Subcutaneous abdominal adipose tissue (tissue), 5 donors: ENCODE data around the gene IL2.

Experiments used
- H3K27ac ChIP-seq: one replicate; pipeline ENCODE4 v1.7.0; 2013; ENCODE audit warnings: low read depth, mild to moderate bottlenecking, inconsistent platforms, low read length, moderate library complexity
- H3K27me3 ChIP-seq, 5 donors: one replicate each; pipeline ENCODE4 v1.7.0; 2013; ENCODE audit warnings: low read length in 5 of 5, inconsistent platforms in 1 of 5; ENCODE audit not compliant: control insufficient read depth in 5 of 5, insufficient read depth in 4 of 5
- H3K36me3 ChIP-seq, 5 donors: one replicate each; pipeline ENCODE4 v1.7.0; 2013; ENCODE audit warnings: low read length in 5 of 5; ENCODE audit not compliant: control insufficient read depth in 5 of 5, insufficient read depth in 5 of 5
- H3K4me1 ChIP-seq, 5 donors: one replicate each; pipeline ENCODE4 v1.7.0; 2013; ENCODE audit warnings: low read length in 5 of 5, mild to moderate bottlenecking in 3 of 5, moderate library complexity in 1 of 5; ENCODE audit not compliant: control insufficient read depth in 5 of 5, insufficient read depth in 5 of 5
- H3K4me3 ChIP-seq, 5 donors: one replicate each; pipeline ENCODE4 v1.7.0; 2013; ENCODE audit warnings: low read length in 5 of 5, low read depth in 1 of 5
- H3K9ac ChIP-seq, 5 donors: one replicate each; pipeline ENCODE4 v1.7.0; 2013; ENCODE audit warnings: low read length in 5 of 5, mild to moderate bottlenecking in 4 of 5, moderate library complexity in 3 of 5
- H3K9me3 ChIP-seq, 5 donors: one replicate each; pipeline ENCODE4 v1.7.0; 2013; ENCODE audit warnings: low read length in 5 of 5; ENCODE audit not compliant: control insufficient read depth in 5 of 5
- donor health status: healthy.
- donor health status: healthy.
- donor health status: healthy.
- donor health status: healthy.
- donor health status: healthy.

IL2 gene

DNA sequence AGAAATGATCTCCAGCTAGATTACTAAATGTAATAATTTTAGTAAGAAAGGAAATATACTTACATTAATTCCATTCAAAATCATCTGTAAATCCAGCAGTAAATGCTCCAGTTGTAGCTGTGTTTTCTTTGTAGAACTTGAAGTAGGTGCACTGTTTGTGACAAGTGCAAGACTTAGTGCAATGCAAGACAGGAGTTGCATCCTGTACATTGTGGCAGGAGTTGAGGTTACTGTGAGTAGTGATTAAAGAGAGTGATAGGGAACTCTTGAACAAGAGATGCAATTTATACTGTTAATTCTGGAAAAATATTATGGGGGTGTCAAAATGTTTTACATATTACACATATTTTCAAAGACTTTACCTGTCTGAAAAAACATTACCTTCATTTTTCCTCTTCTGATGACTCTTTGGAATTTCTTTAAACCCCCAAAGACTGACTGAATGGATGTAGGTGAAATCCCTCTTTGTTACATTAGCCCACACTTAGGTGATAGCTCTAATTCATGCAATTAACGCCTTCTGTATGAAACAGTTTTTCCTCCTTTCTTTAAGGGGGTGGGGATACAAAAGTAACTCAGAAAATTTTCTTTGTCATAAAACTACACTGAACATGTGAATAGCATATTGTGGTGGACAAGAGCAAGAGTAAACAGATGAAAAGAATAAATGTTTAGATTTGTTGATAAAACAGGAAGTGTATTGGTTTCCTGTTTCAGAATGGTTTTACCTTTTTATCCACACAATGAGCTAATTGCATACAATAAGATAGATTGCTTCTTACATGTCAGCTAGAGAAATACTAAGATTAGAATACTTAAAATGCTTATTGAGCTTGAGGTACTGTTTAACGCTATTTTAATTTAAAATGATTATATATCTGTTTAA lies at the start of gene IL2:
Gene IL2 (minus strand): TSS at position 495 of the 886 bp plus-strand sequence. CDS start 285 bp downstream, at position 210.
- no peak within 1 kb of the TSS for H3K27ac ChIP-seq

DNA sequence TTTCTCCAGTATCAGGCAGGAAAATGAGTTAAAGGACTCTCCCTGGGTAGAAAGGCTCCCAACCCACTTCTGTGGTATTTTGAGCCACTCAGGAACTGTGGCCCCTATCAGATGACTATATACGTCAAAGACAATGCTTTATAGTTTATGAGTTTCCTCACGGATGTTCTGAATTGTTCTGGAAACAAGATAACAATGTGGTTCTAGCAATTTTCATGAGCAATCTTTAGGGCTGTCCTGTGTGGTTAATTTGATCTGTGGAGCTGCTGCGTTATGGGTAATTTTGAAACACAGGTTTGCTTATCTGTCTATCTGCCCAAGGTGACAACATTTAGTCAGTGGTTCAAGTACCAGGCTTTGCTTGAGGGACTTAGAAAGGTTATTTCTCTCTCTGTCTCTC lies 46.7 kb upstream of the IL2 start:
- Histone ChIP-seq H3K4me3 (no peak overlapping the region), H3K36me3 (no peaks in the 10 kb centered on the region), H3K27ac (no peak overlapping the region), H3K9me3 (no peaks in the 10 kb centered on the region), H3K27me3 (no peaks in the 10 kb centered on the region), H3K9ac (no peak overlapping the region), H3K4me1 (no peaks in the 10 kb centered on the region)

More for the DNA sequence above, at the start of gene IL2:
- Histone ChIP-seq H3K4me1 (peaks cover 0 to 2% (median 0%) of the 10 kb centered on the region in 5 donors), H3K36me3 (no peaks in the 10 kb centered on the region), H3K9me3 (no peaks in the 10 kb centered on the region), H3K4me3 (no peak within 1 kb of the TSS), H3K9ac (no peak within 1 kb of the TSS), H3K27me3 (no peaks in the 10 kb centered on the region)

DNA sequence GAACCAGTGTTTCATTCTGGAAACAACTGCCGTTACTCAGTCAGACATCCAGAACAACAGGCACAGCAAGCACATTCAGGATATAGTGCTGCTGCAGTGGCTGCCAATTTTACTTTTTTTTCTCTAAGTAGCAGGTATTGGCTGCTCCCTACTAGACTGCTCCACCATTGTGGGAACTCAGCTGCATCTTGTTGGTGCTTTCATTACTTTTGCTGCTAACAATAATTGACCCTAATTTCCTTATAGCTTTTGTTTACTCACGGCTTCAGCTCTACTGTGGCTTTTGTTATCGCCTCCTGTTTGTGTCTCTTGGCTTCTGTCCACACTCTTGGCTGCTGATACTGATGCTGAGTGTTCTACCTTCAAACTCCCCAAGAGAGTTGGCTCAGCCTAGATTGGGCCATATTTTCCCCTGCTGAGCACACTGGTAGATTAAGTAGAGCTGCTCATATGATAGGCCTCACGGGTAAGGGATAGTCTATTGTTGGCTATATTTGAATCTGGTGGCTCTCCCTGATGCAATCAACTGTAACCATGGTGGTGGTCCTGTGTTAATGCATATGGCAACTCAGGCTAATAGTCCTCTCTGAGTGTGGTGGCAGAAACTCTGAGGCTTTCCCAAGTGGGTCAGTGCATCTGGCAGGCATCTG lies 44.5 kb upstream of the IL2 start:
- Histone ChIP-seq H3K4me3 (no peak overlapping the region), H3K27ac (no peak overlapping the region), H3K27me3 (no peaks in the 10 kb centered on the region), H3K9ac (no peak overlapping the region), H3K9me3 (no peaks in the 10 kb centered on the region), H3K4me1 (no peaks in the 10 kb centered on the region), H3K36me3 (no peaks in the 10 kb centered on the region)

DNA sequence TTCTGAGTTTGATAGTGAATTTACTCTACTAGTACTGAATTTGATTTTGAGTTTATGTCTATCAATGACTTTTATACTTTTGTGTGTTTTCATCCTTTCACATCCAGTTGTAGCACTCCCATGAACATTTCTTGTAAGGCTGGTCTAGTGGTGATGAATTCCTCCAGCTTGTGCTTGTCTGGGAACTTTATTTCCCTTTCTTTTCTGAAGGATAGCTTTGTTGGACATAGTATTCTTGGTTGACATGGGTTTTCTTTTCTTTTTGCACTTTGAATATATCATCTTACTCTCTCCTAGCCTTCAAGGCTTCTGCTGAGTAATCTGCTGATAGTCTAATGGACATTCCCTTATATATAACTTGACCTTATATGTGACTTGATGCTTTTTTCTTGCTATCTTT lies 32.5 kb upstream of the IL2 start:
- Histone ChIP-seq H3K9ac (no peak overlapping the region), H3K4me3 (no peak overlapping the region), H3K9me3 (peaks cover 13 to 27% (median 20%) of the 10 kb centered on the region in 5 donors), H3K4me1 (no peaks in the 10 kb centered on the region), H3K27ac (no peak overlapping the region), H3K36me3 (no peaks in the 10 kb centered on the region), H3K27me3 (no peaks in the 10 kb centered on the region)

DNA sequence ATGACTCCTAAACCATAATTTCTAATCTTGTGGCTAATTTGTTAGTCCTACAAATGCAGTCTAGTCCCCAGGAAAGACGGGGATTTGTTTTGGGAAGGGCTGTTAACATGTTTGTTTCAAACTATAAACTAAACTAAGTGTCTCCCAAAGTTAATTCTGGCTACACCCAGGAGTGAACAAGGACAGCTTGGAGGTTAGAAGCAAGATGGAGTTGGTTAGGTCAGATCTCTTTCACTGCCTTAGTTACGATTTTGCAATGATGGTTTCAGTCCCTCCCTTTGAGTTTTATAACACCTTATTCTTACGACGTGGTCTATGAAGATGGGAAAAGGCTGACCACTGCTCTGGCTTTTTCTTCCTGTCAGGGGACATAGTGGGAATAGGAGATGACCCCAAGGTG lies 27.0 kb upstream of the IL2 start:
- Histone ChIP-seq H3K36me3 (no peaks in the 10 kb centered on the region), H3K4me3 (no peak overlapping the region), H3K9ac (no peak overlapping the region), H3K27ac (no peak overlapping the region), H3K4me1 (no peaks in the 10 kb centered on the region), H3K27me3 (no peaks in the 10 kb centered on the region), H3K9me3 (peaks cover 0 to 8% (median 2%) of the 10 kb centered on the region in 5 donors)

DNA sequence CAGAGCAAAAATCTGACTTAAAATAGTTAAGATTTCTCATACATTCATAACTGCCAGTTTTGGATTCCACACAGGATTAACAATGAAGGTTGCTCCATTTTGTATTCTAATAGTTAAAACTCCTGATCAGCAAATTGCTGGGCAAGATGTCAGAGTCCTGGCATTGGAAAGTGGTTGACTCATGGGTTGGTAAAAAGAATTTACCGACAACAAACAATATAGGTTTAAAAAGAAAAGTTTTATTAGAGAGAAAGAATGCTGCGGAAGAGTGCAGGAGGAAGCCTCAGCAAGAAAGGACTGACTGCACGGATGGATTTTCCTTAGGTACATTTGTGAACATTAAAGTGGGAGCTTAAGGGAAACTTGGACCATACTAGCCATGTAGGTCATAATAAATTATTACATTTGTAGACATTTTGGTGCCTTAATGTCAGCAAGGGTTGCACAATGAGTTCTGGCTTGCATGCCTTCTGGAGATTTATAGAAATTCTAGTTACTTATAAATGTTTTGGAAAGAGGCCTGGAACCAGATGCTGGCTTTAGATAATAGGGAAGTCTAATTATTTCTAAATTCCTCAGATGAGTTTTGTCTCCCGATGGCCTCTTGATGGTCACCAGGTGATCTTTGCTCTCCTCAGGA lies 25.4 kb upstream of the IL2 start:
- H3K36me3 ChIP-seq = no peaks in the 10 kb centered on the region
- H3K4me1 ChIP-seq = no peaks in the 10 kb centered on the region
- no peaks in the 10 kb centered on the region for H3K27me3 ChIP-seq
- no peak overlapping the region for H3K4me3 ChIP-seq
- no peak overlapping the region for H3K9ac ChIP-seq
- H3K9me3 ChIP-seq = no peaks in the 10 kb centered on the region
- H3K27ac ChIP-seq = no peak overlapping the region

DNA sequence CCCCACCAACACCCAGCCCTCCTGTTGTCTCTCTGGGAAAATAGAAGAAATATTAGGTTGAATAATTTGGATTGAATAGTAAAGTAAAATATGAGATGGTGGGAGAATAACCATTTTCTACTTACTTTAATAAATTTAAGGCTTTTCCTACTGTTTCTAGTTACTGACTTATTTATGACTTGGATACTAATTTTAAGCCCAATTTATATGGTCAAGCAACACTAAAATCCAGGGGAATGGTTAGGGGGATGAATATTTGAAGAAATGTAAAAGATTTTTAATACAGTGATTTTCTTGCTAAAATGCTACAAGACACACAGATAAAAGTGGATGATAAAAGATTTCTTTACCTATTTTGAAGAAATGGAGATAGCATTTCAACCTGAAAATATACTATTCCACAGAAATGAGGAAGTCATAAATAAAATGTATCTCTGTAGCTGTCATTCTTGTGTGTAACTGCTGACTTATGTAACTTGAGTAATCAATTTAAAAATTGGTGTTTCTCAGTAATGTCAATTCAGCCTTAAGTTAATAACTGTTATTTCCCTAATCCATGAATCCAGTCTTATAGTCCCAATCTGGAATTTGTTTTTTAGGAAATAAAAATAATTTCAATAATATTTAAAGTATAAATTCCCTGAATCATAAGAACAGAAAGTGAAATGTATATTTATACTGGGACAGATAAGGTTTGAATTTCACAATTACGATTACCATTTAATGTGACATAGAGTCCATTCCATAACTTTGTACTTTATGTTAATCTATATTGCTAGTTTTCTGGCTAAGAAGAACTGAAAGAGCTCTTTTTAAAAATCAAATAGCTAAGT lies 24.3 kb upstream of the IL2 start:
- Histone ChIP-seq H3K27me3 (no peaks in the 10 kb centered on the region), H3K36me3 (no peaks in the 10 kb centered on the region), H3K4me1 (no peaks in the 10 kb centered on the region), H3K4me3 (no peak overlapping the region), H3K9ac (no peak overlapping the region), H3K9me3 (no peaks in the 10 kb centered on the region), H3K27ac (no peak overlapping the region)

DNA sequence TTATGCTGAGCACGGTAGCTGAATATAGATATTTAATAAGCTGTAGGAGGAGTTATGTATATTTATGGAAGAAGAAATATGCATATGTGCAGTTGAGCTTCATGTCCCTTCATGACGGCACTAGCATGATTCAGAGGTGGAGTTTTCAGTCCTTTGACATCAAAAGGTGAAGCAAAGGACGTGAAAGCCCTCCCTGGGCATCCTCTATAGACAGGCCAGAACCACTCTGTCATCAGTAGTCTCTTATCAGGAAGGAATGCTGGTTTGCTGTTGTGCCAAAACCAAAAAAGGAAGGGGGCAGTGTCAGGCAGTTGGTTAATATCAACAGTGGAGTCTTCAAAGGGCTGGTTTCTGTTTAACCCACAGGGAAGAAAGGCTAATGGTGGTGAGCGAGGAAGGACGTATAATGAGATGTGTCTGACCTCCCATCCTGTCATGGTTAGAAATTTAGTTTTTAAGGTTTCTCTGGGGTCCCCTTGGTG lies 23.5 kb upstream of the IL2 start:
- Histone ChIP-seq H3K4me3 (no peak overlapping the region), H3K36me3 (no peaks in the 10 kb centered on the region), H3K9ac (no peak overlapping the region), H3K9me3 (no peaks in the 10 kb centered on the region), H3K27me3 (no peaks in the 10 kb centered on the region), H3K4me1 (no peaks in the 10 kb centered on the region), H3K27ac (no peak overlapping the region)

DNA sequence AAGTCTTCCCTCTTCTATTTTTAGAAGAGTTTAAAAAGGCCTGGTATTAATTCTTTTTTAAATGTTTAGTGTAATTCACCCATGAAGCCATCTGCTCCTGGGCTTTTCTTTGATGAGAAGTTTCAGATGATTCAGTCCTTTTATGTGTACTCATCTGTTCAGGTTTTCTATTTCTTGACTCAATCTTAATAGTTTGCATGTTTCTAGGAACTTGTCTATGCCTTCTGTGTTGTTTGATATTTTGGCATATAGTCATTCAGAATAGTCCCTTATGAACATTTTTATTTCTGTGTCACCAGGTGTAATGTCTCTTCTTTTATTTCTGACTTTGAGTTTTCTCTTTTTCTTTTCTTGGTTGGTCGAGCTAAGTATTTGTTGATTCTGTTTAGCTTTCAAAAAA lies 20.2 kb upstream of the IL2 start:
- no peak overlapping the region for H3K4me3 ChIP-seq

More for the DNA sequence above, 20.2 kb upstream of the IL2 start:
- Histone ChIP-seq H3K9me3 (peaks cover 0 to 5% (median 0%) of the 10 kb centered on the region in 5 donors), H3K36me3 (no peaks in the 10 kb centered on the region), H3K4me1 (no peaks in the 10 kb centered on the region), H3K27ac (no peak overlapping the region), H3K9ac (no peak overlapping the region), H3K27me3 (no peaks in the 10 kb centered on the region)
